LHCN-M2 (cell line): Measurements from ENCODE around the gene CREB1. TPM values are rescaled to one million over a fixed set of nuclear protein-coding genes. Genes with fewer than 3 reads are reported as not detected.
A peak's percentile ranks its signal among the peaks of the same experiment; 100 is the strongest.

ENCODE experiments used
- DNase-seq: peaks from one replicate; pipeline ENCODE4 v3.0.0-alpha.2; 2012; ENCODE audit warnings: low read depth
- total RNA-seq: library from RNA; depleted of rRNA; stranded (reverse); fragments of >200 nt; gene quantifications from 2 replicates; pipeline ENCODE4 v1.2.3, GENCODE V29; 2014

CREB1 gene
- total RNA-seq, 1 experiment from 2014 or later = 37.2 TPM

DNA sequence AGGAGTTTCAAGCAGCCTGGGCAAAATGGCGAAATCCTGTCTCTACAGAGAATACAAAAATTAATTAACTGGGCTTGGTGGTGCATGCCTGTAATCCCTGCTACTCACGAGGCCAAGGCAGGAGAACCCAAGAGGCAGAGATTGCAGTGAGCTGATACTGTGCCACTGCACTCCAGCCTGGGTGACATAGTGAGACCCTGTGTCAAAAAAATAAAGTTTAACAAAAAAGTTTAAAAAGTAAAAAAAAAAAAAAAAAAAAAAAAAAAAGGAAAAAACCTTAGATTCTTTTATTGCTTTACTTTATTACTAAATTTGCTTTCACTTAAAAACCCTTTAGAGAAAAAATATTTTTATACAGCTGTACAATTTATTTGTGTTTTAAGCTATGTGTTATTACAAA is 10.7 kb downstream of the CREB1 start:
- no peak for DNase-seq

- no peak for DNase-seq
Observed at GRCh38 chr2:207541933-207542332, 12.2 kb downstream of the CREB1 start.

DNA sequence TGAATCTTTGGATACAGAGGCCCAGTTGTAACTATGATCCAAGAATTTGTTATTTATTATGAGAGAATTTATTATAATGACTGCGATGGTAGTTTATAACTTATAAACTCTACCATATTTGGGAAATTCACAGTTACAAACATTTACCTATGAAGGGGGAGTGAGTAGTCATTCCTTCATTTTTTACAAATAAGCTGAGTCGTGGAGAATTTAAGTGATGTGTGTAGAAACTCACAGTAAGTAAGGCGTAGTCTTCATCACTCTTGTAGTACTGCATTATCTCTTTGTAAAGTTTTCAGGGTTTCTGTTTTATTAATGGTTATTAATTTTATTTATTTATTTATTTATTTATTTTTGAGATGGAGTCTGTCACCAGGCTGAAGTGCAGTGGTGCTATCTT is 13.5 kb downstream of the CREB1 start:
- no peak for DNase-seq

DNA sequence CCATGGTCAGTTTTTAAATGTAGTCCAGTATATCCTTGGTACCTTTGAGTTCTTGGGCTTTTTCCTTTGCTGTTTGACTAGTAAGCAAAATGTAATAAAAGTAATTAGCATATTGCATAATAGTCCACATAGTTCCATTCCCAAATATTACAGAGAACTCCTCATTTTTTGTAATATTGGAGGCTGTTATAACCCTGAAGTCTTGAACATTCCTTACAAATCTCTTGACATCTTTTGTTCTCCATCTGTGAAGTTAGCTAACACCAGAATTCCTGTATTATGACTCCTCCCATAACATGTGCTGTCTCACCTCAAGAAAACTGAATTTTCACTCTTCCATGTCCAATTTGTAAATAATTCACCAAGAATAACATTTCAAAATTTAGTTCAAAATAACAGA is 17.1 kb downstream of the CREB1 start:
- peak; percentile 54 for DNase-seq

DNA sequence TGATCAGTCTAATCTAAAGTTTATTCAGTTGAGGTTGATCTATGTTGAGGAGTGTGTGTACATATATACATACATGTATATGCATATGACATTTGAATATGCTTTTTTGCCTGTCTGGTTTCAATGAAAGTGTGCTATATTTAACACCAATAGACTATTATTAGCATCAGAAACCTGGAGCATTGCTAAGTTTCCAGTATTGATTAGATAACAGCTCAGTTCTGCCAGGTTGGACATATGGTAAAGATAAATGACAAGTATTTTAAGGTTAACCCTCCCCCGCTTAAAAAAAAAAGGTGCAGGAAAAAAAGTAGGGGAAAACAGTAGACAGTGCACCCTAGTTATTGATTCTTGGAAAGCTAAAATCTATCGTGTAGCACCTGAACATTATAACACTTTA is 19.4 kb downstream of the CREB1 start:
- no peak for DNase-seq

DNA sequence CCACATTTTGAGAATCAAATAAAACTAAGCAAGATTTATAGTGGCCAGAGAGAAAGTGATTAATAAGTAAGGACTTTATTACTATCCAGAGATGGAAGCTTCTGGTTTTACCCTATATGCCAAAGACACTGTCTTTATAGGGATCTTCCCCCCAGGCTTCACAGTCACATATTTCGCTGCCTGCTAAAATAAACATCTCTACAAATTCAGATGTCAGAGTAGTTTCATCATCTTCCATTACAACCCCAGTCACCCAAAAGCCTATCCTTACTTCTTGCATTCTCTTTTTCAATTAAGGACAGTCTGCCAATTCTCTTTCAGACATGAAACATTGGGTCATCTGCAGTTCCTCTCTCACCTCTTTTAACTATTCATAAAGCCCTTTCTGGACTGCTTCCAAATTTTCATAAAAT is 28.3 kb downstream of the CREB1 start:
- no peak for DNase-seq

GRCh38 chr2:207561386-207562080 is 31.8 kb downstream of the CREB1 start:
- DNase-seq = peak; percentile 9

DNA sequence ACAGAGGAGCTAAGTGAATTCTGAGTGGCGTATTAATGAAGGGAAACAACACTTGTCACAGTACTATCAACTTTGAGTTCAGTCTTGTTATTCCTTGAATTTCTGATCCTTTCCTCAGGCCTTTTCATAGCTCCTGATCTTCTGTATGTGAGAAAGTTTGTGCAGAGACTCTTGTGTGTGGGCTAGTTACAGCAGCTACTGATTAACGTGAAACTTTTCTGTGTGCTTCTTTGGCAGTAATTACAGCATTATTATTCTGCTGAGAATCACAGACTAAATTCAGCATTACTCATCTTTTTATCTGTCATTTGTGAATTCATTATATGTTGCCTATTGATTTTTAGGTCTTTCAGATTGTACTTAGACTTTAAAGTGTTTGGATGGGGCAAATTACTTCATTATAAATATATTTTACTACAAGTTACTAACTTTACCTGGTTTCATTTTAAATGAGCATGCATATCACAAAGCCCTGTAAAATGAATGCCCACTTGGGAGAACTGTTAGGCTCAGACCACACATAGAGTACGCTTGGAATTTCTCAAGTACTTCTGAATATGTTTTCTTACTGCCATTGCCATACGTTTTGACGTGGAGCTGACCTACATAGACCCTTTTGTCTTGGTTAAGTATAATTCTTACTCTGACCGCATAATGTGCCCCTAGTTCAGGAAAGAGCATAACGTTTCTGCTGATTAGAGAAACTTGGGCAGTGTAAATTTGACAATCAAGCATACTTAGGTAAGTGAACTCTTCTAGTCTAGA is 36.2 kb downstream of the CREB1 start:
- DNase-seq = no peak

DNA sequence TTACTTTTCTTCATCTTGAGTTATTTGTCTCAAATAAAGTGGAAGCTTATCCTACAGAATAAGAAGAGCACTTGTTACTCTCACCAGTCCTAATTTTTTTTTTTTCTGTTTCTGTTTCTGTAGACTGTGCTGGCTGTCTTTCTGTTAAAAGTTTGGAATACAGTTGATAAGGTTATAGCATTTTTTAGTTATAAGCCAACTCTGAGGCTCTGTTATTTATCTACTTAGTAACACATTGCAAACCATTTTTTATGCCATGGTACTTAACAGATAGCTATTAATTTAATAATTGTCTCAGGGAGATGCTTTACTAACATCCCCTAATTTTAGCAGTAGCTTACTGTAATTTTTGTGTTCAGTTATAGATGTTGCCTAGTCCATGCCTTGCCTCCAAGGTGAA is 37.9 kb downstream of the CREB1 start:
- no peak for DNase-seq

- no peak for DNase-seq
Observed at GRCh38 chr2:207571370-207571769, 41.6 kb downstream of the CREB1 start.

GRCh38 chr2:207584952-207585351 is 55.2 kb downstream of the CREB1 start:
- DNase-seq = no peak

GRCh38 chr2:207587305-207587704 is 57.5 kb downstream of the CREB1 start:
- DNase-seq = no peak

GRCh38 chr2:207589143-207589542 is 59.4 kb downstream of the CREB1 start:
- no peak for DNase-seq

- DNase-seq = no peak
Observed at GRCh38 chr2:207593277-207593676, 63.5 kb downstream of the CREB1 start.

GRCh38 chr2:207594264-207594663 is 64.5 kb downstream of the CREB1 start:
- DNase-seq = no peak

- DNase-seq = no peak
Observed at GRCh38 chr2:207594731-207595130, 65.0 kb downstream of the CREB1 start.

DNA sequence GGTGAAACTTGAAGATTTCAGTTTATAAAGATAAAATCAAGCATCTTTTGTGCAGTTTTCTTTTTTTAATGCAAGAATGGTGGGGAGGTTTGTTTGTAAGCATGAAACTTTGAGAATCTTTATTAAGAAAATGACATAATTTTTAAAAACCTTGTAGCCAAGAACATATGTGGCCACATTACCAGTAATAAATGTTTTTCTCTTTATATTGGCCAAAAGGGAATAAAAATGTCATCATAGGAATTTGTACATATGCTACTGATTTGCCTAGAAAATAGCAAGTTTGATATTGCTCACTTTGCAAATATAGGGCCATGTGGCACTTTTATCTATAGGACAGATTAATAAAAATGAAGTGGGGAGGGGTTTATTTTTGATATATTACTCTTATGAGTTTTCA is 69.9 kb downstream of the CREB1 start:
- no peak for DNase-seq

DNA sequence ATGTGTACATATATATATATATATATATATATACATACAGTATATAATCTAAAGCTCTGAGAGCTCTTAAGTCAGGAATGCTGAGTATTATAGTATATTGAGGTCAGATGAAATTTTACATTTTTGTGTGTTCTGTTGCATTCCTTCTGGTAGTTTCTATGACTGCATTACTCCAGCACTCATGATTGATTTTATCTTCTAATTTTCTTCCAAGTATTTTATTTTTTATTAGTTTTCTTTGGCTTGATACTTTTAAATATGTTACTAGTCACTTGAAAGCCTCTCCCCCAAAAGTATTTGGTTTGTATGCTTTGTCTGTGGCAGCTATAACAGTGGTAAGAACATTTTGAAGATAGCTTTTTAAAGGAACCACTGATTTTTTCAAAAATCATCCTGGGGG is 70.5 kb downstream of the CREB1 start:
- no peak for DNase-seq

DNA sequence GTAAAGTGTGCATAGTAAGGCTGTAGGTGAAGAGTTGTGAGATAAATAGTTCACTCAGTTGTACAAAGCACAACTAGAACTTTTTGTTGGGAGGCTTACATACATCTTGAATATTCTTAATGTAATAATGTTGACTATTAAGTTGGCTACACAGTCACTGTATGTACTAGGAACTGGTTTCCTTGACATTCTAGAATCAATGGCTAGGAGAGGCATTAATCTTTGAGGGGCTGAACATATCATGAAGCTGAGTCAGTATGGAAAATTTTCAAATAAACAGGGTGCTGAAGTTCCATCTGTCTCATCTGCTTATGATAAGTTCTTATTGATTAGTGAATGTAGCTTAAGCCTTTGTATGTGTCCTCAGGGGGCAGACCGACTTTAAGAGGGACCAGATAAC is 72.0 kb downstream of the CREB1 start:
- no peak for DNase-seq

DNA sequence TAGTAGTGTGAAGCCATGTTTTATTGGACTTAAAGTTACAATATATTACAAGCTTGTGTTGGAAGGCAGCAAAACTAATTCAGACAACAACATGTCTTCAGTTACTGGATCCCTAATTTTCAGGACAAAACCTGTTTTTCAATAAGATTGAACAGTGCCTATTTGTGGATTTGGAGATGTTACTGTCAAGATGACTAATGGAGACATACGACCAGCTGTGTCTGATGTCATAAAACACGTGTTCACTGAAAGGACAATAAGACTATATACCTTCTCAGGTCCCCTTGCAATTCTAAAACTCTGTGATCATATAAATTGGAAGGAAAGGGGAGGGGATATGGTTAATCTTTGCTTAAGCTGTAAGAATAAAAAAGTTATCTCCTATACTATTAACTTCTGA is 73.7 kb downstream of the CREB1 start:
- DNase-seq = peak; percentile 15

DNA sequence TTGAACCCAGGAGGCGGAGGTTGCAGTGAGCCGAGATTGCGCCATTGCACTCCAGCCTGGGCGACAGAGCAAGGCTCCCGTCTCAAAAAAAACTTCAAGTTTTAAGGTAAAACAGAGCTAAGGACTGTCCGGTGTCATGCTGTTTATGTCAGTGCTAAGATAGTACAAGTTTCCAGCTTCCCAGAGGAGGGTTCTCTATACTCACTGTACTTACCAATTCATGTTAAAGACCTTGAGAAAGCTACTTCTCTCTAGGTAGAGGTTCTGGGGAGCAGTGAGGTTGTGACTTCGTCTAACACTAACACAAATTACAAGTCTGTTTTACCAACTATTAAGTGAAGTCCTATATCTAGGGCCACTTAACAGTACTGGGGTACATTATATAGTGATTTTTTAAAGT is 76.6 kb downstream of the CREB1 start:
- DNase-seq = no peak

DNA sequence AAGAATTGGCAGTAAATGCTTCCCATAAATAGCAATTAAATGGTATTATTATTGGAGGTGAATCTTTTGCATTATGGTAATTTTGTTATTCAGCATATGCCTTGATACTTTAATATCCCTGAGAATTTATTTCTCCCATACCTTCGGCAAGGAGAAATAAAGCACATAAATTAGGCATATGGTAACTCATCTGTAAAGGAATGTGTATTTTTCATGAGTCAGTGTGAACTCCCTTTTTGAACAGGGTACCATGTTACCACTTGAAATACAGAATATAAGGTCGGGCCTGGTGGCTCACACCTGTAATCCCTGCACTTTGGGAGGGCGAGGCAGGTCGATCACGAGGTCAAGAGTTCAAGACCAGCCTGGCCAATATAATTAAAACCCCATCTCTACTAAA is 77.1 kb downstream of the CREB1 start:
- no peak for DNase-seq

DNA sequence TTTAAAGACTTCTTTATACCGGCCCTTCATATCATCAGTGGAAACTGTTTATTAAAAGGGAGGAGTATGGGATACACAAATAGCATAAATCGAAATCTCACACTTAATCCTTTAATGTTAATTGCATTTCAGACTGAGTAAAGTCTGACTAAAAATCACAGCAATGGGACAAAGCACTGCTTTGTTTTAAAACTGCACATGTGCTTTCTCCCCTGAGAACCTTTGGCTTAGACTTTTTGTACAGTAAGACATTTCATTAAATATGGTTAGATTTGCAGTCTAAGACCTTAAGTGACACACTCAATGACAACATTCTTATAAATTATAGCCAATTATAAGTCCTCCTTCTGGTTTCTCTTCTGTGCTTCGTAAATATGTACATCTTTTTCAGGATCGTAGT is 83.0 kb downstream of the CREB1 start:
- no peak for DNase-seq
